Activated CD4-positive, CD25-positive, alpha-beta regulatory T cell (primary cell): ENCODE data around the gene ELOA.
"Not testable (repeated sequence)": the region's sequence is repeated elsewhere in the genome, so short reads cannot be mapped to it uniquely, and the experiment has no call there.

ENCODE experiments used
- DNase-seq, 4 experiments: peaks; one replicate each; lab custom pipeline; 2025; lab: John Stamatoyannopoulos, UW

The ELOA gene

DNA sequence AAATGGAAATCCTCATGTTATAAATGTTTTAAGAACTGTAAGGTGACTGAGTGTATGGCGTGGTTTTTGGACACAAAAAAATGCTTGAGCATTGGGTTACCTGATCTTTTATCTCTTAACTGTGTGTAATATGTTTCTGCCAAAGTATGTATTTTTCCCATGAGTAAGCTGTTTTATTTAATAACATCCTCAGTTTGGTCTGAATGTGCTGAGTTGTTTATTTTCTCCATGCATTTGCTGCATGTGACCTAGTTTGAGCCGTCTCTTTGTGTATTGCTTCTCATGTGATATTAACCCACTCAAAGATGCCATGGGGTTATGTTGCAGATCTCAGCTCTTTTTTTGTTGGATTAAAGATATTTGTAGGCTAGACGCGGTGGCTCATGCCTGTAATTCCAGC lies 41.6 kb downstream of the ELOA start:
- no peak for DNase-seq

GRCh38 chr1:23787701-23788100 lies 44.4 kb downstream of the ELOA start:
- DNase-seq, result no peak

DNA sequence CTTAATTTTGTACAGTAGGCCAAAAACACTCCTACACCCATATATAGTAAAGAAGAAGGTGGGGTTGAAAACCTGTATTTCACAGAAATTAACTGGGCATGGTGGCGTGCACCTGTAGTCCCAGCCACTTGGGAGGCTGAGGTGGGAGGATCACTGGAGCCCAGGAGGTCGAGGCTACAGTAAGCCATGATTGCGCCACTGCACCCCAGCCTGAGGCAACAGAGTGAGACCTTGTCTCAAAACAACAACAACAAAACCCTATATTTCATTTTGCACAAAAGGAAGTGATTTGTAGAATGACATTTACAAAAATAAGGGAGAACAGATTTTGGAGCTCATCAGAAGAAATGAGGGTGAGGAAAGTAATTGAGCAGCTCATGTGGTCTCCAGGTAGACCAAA lies 45.4 kb downstream of the ELOA start:
- no peak for DNase-seq

DNA sequence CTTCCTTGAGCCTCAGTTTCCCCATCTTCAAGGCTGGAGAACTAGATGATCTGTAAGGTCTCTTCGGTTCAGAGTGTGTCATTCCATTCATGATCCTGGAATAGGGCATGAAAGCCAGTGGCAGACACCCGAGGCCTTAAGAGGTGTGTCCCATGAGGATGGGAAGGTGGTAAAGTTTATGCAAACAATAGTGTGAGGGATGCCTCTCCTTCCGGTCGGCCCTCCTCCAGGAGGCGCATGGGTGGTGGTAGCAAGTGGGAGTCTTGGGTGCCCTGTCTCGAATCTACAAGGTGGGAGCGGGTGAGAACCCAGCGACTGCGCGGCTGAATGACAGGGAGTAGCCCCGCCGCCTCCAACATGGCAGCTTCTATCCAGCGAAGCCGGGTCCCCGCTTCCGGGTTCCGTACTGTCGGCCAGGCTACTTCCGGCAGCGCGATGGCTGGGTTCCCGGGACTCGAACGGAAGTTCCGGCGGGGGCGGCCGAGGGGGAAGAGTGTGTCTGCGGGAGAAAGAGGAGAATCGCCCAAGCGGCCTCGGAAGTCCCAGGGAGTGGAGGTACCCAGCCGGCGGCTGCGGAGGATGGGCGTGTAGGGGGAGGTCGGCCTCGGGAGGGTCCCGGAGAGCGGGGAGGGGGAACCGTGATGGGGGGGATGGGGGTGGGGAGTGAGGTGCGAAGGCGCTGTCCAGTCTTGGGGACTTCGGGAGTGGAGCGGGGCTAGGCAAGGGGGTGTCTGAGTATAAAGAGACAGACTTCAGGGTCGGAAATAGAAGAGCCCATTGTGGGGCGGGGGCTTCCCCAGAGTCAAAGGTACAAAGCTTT lies 47.6 kb downstream of the ELOA start, which contains the start of gene LYPLA2:
LYPLA2 (plus strand) TSS at position 450 of the 820 bp plus-strand sequence. CDS start 1,538 bp downstream, outside the sequence.
- peak; percentile 70 to 77 (median 74) for DNase-seq

DNA sequence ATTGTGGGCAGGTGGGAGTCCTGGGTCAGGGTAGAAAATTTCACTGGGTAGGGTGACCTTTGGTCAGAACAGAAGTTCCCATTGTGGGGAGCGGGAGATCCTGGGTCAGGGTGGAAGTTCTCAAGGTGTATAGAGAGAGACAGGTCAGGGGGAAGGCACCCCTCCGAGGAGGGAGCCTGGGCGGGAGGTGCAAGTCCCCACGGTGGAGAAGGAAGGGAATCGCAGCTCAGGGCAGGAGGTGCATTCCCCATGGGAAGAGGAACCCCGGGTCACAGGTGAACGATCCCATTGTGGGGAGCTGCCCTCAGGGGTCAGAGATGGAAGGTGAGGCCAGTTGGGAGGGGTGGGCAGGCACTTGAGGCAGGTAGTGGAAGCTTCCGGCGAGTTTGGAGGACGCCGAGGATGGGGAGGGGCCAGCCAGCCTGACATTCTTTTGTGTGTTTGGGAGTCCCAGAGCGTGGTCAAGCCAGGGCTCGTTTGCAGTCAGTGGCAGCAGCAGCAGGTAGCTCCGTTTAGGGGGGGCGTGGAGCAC lies 48.3 kb downstream of the ELOA start:
- DNase-seq, result peak in 1 of 4 experiments; percentile 22

- no peak for DNase-seq
These were observed 49.1 kb downstream of the ELOA start for GRCh38 chr1:23792151-23792945.

DNA sequence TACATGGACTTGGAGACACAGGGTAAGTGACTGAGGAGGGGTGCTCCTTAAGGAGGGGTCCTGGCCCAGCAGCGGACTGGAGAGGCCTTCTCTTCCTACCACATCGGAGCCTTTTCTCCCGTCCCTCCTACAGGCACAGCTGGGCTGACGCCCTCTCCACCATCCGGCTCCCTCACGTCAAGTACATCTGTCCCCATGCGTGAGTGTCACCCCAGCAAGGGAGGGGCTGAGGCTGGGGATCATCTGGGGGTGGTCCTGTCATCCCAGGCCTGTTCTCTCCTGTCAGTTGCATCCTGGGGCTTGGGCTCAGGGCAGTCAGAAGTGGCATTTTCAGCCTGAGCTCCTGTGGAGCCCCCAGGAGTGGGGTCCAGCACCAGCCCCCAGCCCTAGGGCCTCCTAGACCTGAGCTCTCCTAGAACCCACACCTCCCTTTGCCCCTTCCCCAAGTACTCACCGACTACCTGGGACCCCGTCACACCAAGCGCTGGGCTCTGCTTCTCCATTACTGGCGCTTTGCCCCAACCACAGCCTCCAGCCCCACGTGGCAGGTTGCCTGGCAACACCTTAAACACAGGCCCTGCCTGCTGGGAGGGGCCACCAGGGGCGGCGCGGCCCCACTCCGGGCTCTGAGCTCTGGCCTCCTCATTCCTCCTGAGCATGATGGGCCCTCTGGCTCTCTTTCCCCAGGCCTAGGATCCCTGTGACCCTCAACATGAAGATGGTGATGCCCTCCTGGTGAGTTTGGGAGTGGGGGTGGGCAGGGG lies 49.9 kb downstream of the ELOA start:
- DNase-seq, result no peak

GRCh38 chr1:23793861-23794731 lies 50.8 kb downstream of the ELOA start:
- DNase-seq, result no peak

DNA sequence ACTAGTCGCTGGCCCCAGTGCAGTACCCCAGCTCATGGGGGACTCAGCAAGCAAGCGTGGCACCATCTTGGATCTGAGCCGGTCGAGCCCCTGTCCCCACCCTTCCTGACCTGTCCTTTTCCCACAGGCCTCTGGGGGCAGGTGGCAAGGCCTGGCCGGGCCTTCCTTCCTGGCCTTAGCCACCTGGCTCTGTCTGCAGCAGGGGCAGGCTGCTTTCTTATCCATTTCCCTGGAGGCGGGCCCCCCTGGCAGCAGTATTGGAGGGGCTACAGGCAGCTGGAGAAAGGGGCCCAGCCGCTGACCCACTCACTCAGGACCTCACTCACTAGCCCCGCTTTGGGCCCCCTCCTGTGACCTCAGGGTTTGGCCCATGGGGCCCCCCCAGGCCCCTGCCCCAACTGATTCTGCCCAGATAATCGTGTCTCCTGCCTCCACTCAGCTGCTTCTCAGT lies 51.5 kb downstream of the ELOA start:
- DNase-seq, result not testable (repeated sequence)

DNA sequence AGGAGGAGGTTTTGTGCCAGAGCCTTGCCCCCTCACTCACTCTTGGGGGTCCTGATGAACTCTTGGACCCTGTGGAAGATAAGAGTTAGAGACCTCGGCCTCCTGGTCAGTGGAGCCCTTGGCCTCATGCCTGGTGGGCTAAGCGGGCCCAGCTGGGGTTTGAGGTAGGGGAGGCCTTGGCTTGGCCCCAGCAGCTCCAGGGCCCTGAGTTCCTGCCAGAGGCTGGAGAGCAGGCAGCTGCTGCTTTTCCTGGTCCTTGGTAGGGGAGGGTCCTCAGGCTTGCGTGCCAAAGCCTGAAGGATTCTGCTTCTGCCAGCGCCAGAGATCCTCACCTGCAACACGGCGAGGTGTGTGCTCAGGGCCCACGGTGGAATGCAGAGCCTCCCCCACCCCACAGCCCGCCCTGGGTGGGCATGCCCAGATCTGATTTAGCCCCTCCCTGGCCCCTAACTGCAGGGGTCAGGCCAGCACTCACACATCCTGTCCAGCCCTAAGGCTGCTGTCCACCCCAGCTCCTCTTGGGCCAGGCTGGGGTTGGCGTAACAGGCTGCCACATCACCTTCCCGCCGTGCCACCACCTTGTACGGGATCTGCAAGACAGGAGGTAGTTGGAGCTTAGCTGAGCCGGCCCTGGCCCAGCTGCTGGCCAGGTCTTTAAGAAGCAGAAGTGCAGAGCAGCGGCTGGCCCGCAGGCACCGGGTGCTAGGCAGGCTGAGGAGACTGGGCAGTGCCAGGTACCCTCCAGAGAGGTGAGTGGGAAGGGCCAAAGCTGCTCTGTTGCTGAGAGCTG lies 52.6 kb downstream of the ELOA start:
- DNase-seq, result no peak

DNA sequence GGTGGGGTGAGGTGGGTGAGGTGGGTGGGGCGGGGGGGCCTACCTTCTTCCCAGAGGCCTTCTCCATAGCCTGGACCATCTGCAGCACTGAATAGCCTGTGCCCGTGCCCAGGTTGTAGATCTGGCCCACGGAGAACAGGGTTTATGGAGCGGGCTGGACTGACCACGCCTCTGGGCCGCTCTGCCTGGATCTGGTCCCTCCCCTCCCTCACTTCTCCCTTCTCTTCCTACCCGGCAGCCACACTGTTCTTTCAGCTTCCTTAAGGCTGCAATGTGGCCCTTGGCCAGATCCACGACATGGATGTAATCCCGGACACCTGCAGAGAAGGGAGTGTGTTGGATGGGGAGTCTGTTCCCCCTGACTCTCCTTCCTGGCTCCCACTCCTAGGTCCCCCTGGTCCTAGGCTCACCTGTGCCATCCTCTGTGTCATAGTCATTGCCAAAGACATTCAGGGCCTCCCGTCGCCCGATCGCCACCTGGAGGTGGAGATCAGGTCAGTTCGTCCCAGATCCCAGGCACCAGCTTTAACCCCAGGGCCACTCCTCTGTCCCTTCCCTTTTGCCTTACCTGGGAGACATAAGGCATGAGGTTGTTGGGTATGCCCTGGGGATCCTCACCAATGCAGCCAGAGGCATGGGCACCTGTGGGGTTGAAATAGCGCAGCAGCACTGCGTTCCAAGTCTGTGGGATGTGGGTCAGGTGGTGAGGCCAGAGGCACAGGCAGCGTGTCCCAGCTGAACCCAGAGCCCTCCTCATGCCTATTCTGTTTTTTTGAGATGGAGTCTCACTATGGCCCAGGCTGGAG lies 53.4 kb downstream of the ELOA start:
- no peak for DNase-seq

DNA sequence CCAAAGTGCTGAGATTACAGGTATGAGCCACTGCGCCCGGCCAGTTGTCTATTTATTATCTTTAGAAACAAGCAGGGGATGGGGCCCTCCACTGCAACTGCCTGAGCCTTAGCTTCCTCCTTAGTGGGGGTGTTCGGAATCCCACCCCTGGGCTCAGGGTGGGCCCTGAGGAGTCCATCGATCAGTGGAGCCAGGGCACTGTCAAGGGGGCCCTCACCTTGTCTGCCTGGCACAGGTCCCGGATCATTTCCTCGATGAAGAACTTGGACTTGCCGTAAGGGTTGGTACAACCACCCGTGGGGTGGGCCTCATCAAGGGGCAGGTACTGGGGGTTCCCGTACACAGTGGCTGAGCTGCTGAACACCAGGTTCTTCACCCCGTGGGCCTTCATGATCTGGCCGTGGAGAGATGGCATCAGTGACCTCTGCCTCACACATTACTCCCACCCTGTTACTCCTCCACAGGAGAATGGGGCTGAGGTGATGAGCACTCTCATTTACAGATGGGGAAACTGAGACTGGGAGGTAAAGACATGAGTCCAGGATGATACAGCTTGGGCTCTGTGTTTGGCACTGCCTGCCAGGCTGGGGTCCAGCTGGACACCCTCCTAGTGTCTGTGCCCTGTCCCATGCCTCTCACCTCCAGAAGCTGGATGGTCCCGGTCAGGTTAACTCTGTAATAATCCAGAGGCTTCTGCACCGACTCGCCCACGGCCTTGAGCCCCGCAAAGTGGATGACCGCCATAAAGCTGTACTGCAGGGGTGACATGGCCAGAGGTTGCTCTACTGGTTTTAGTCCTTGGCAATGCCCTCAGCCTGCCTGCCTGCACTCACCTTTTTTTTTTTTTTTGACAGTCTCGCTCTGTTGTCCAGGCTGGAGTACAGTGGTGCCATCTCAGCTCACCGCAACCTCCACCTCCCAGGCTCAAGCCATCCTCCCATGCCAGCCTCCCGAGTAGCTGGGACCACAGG lies 54.5 kb downstream of the ELOA start:
- DNase-seq, result no peak

- no peak for DNase-seq
These were observed 55.4 kb downstream of the ELOA start for GRCh38 chr1:23798662-23799142.

DNA sequence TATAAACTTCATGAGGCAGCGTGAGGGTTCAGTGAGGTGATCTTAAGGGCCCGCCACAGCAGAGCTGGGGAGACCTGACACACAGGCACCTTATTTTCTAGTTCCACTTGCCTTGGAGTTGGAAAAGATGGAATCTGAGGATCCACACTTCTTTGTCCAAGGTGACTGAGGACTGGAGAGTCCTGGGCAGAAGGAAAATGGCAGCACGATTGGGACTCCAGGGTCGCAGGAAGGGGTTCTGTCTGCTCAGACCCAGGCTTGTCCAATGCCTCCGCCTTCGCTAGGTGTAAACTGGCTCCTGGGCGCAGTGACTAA lies 55.9 kb downstream of the ELOA start:
- DNase-seq, result no peak

DNA sequence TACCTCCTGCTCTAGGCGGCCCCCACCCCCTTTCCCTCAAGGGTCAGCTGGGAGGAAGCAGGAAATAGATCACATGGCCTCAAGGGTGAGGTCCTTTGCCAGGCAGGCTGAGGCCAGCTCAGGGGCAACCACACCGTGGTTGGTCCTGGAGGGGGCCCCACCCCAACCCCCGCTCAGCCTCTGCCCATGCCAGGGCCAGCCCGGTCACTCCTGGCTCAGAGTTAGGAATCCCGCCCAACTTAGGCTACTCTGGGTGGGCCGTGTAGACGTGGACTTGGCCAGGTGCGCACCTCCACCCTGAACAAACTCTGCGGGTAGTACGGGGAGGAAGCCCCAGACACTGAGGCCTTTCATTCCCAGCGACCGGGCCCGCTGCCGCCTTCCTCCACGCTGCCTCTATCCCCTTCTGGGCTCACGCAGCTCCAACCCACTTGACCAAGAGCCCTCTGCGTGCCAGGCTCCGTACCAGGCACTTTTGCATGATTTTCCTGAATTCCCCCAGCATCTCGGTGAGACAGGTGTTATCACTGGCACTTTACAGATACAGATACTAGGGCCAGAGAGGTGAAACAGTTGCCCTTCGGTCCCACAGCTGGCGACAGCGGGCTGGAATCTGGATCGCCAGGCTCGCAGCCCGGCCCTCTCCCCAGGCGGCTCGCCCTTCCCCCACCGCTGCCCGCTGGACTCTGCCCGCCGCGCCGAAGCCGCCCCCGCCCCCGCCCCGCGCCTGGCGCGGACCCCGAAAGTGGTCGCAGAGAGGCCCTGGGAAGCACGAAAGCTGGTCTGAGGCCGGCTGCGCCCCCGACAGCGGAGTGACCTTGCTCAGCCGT lies 56.5 kb downstream of the ELOA start:
- no peak for DNase-seq

- peak; percentile 93 to 96 (median 96) for DNase-seq
These were observed 57.4 kb downstream of the ELOA start, which contains the start of gene GALE for GRCh38 chr1:23800400-23801337. GALE (minus strand) TSS chr1:23800754; CDS start chr1:23799007, 1,747 bp downstream.
